PC-3 (cell line): Measurements from ENCODE around the gene TBX2. TPM values are rescaled to one million over a fixed set of nuclear protein-coding genes. Genes with fewer than 3 reads are reported as not detected.

Experiments used
- ATAC-seq: fragments of 200-7000 bp; cut with Tn5 transposase; 2 replicates; pipeline ENCODE4 v1.9.1; 2020; ENCODE audit warnings: mild to moderate bottlenecking, moderate library complexity
- BruUV-seq: library from RNA; stranded (reverse); fragments of 400-500 nt; replicated peaks from 2 replicates; lab custom pipeline; 2021; lab: Mats Ljungman, UMichigan
- CTCF ChIA-PET: fragments of 300-600 bp; sonication (Branson Sonifier 250); formaldehyde crosslinking; loops from one replicate; lab custom pipeline; 2022; ENCODE audit warnings: antibody characterized with exemption; lab: Charles Lee
- POLR2A ChIA-PET: fragments of 300-600 bp; sonication (Branson Sonifier 250); formaldehyde crosslinking; loops from one replicate; lab custom pipeline; 2022; ENCODE audit warnings: antibody characterized with exemption; ENCODE audit not compliant: unreplicated experiment; lab: Charles Lee
- DNase-seq: peaks from one replicate; pipeline ENCODE4 v3.0.0-alpha.2; 2015
- H2AFZ ChIP-seq: fragments of 300-600 bp; sonication (generic); 2 replicates; pipeline ENCODE4 v1.6.0; 2016; ENCODE audit warnings: antibody characterized with exemption, low read length
- H3F3A ChIP-seq: fragments of 300-600 bp; sonication (generic); one replicate; pipeline ENCODE4 v1.6.0; 2017; ENCODE audit warnings: antibody characterized with exemption, low read length, control low read depth, mild to moderate bottlenecking; ENCODE audit not compliant: unreplicated experiment
- H3K27ac ChIP-seq: fragments of 300-600 bp; sonication (generic); 2 replicates; pipeline ENCODE4 v1.5.1; 2016; ENCODE audit warnings: mild to moderate bottlenecking, low read length
- H3K27me3 ChIP-seq: fragments of 300-600 bp; sonication (generic); 2 replicates; pipeline ENCODE4 v1.6.1; 2016; ENCODE audit warnings: low read length, mixed read lengths
- H3K36me3 ChIP-seq: fragments of 300-600 bp; sonication (generic); 2 replicates; pipeline ENCODE4 v1.6.1; 2016; ENCODE audit warnings: low read depth, mixed run types, low read length, mixed read lengths
- H3K4me1 ChIP-seq: fragments of 300-600 bp; sonication (generic); 2 replicates; pipeline ENCODE4 v1.5.1; 2016; ENCODE audit warnings: low read length; ENCODE audit not compliant: insufficient read depth
- H3K4me2 ChIP-seq: fragments of 300-600 bp; sonication (generic); 2 replicates; pipeline ENCODE4 v1.6.0; 2016; ENCODE audit warnings: low read length
- H3K4me3 ChIP-seq: fragments of 300-600 bp; sonication (generic); 2 replicates; pipeline ENCODE4 v1.5.1; 2016; ENCODE audit warnings: mild to moderate bottlenecking, low read length, mixed read lengths
- H3K79me2 ChIP-seq: fragments of 300-600 bp; sonication (generic); 2 replicates; pipeline ENCODE4 v1.6.1; 2017; ENCODE audit warnings: low read length, mixed read lengths
- H3K9ac ChIP-seq: fragments of 300-600 bp; sonication (generic); 2 replicates; pipeline ENCODE4 v1.6.0; 2016; ENCODE audit warnings: mild to moderate bottlenecking, low read length
- H3K9me2 ChIP-seq: fragments of 300-600 bp; sonication (generic); replicated peaks from 2 replicates; pipeline ENCODE4 v1.6.1; 2016; ENCODE audit warnings: mixed run types, low read length, mixed read lengths
- H3K9me3 ChIP-seq: fragments of 300-600 bp; sonication (generic); 2 replicates; pipeline ENCODE4 v1.6.1; 2016; ENCODE audit warnings: low read length, mixed read lengths
- H4K20me1 ChIP-seq: fragments of 300-600 bp; sonication (generic); 2 replicates; pipeline ENCODE4 v1.6.1; 2016; ENCODE audit warnings: low read length, mixed read lengths
- CTCF ChIP-seq: fragments of 300-600 bp; sonication (generic); conservative IDR thresholded peaks from 2 replicates; pipeline ENCODE4 v1.5.1; 2017; ENCODE audit warnings: antibody characterized with exemption, low read depth, mild to moderate bottlenecking, low read length
- EZH2 ChIP-seq: fragments of 300-600 bp; sonication (generic); IDR thresholded peaks from one replicate; pipeline ENCODE4 v1.6.1; 2017; ENCODE audit warnings: antibody characterized with exemption, mild to moderate bottlenecking, low read length; ENCODE audit not compliant: unreplicated experiment
- EZH2phosphoT487 ChIP-seq: fragments of 300-600 bp; sonication (generic); IDR thresholded peaks from 2 replicates; pipeline ENCODE4 v1.6.1; 2018; ENCODE audit warnings: mild to moderate bottlenecking, antibody characterized with exemption, low read length, borderline replicate concordance
- intact Hi-C: fragments of 100-400 bp; cut with micrococcal nuclease; formaldehyde crosslinking; loops from 2 replicates; pipeline ENCODE4 v1.9.0; 2023
- total RNA-seq: library from RNA; depleted of rRNA; stranded (reverse); fragments of >200 nt; gene quantifications from 2 replicates; pipeline ENCODE4 v1.2.3, GENCODE V29; 2014

The TBX2 gene
- total RNA-seq, 1 experiment from 2014 or later, result 7.1 TPM

GRCh38 chr17:61442878-61443474 is 43.3 kb downstream of the TBX2 start:
- Histone ChIP-seq H3K79me2 (no peaks in the 10 kb centered on the region), H3K9me3 (no peaks in the 10 kb centered on the region), H3K36me3 (no peaks in the 10 kb centered on the region), H3K27me3 (no peaks in the 10 kb centered on the region), H3K9ac (no peak overlapping the region), H3K4me3 (no peak overlapping the region), H3K4me1 (peaks cover 12% of the 10 kb centered on the region), H3K27ac (no peak overlapping the region), H4K20me1 (no peaks in the 10 kb centered on the region), H2AFZ (no peak overlapping the region), H3K4me2 (no peak overlapping the region), H3F3A (no peaks in the 10 kb centered on the region), H3K9me2 (no peaks in the 10 kb centered on the region)
- BruUV-seq, result no TSS peak
- no peak for TF ChIP-seq EZH2phosphoT487
- TF ChIP-seq CTCF, result no peak
- TF ChIP-seq EZH2, result no peak
- intact Hi-C loops, result no loop called here
- ATAC-seq (no peak), DNase-seq (no peak)
- ChIA-PET CTCF (no interaction called here), POLR2A (interaction anchor here (0.6 kb wide), 1 partner anchor 84 kb away, joined by 7 read pairs; no protein-coding TSS in a partner anchor)

- no peaks in the 10 kb centered on the region for H3K36me3 ChIP-seq
- ATAC-seq, result no peak
- H3K4me3 ChIP-seq, result no peak overlapping the region
- no peak overlapping the region for H3K9ac ChIP-seq
- intact Hi-C loops, result no loop called here
- no peaks in the 10 kb centered on the region for H3F3A ChIP-seq
- BruUV-seq, result no TSS peak
- peaks cover 12% of the 10 kb centered on the region for H3K4me1 ChIP-seq
- DNase-seq, result no peak
- H3K27ac ChIP-seq, result no peak overlapping the region
- POLR2A ChIA-PET, result no interaction called here
- CTCF ChIA-PET, result no interaction called here
- H3K9me3 ChIP-seq, result no peaks in the 10 kb centered on the region
- no peak overlapping the region for H2AFZ ChIP-seq
- H3K27me3 ChIP-seq, result no peaks in the 10 kb centered on the region
- no peak overlapping the region for H3K4me2 ChIP-seq
- no peaks in the 10 kb centered on the region for H3K9me2 ChIP-seq
- TF ChIP-seq EZH2phosphoT487, result no peak
- no peak for TF ChIP-seq EZH2
- TF ChIP-seq CTCF, result no peak
- H4K20me1 ChIP-seq, result no peaks in the 10 kb centered on the region
- no peaks in the 10 kb centered on the region for H3K79me2 ChIP-seq
Observed at GRCh38 chr17:61443475-61443882, 43.8 kb downstream of the TBX2 start.

GRCh38 chr17:61444075-61444474 is 44.4 kb downstream of the TBX2 start:
- intact Hi-C loops, result no loop called here

More at GRCh38 chr17:61444075-61444474, 44.4 kb downstream of the TBX2 start:
- no TSS peak for BruUV-seq
- Histone ChIP-seq H3F3A (no peaks in the 10 kb centered on the region), H3K4me3 (no peak overlapping the region), H4K20me1 (no peaks in the 10 kb centered on the region), H3K9me3 (no peaks in the 10 kb centered on the region), H3K27me3 (no peaks in the 10 kb centered on the region), H3K4me2 (no peak overlapping the region), H3K79me2 (no peaks in the 10 kb centered on the region), H3K9me2 (no peaks in the 10 kb centered on the region), H3K9ac (no peak overlapping the region), H3K27ac (no peak overlapping the region), H3K4me1 (peaks cover 12% of the 10 kb centered on the region), H3K36me3 (no peaks in the 10 kb centered on the region), H2AFZ (no peak overlapping the region)
- POLR2A ChIA-PET, result no interaction called here
- ATAC-seq (no peak), DNase-seq (no peak)
- no peak for TF ChIP-seq EZH2
- TF ChIP-seq EZH2phosphoT487, result no peak
- no peak for TF ChIP-seq CTCF
- CTCF ChIA-PET, result no interaction called here
